GM18508 (cell line): Measurements from ENCODE around the gene CRTC1.

Experiments
- ATAC-seq: cut with Tn5 transposase; IDR thresholded peaks from one replicate; pipeline ENCODE4 v1.9.1; 2021; ENCODE audit warnings: moderate number of reproducible peaks; ENCODE audit not compliant: insufficient read depth, unreplicated experiment

CRTC1 gene

GRCh38 chr19:18650468-18651041, 32.9 kb upstream of the CRTC1 start:
- no peak for ATAC-seq

- no peak for ATAC-seq
These were observed 32.2 kb upstream of the CRTC1 start for GRCh38 chr19:18651300-18651699.

- no peak for ATAC-seq
These were observed 31.7 kb upstream of the CRTC1 start for GRCh38 chr19:18651733-18652132.

GRCh38 chr19:18653853-18654252, 29.6 kb upstream of the CRTC1 start:
- ATAC-seq: no peak

- no peak for ATAC-seq
These were observed 29.0 kb upstream of the CRTC1 start for GRCh38 chr19:18654469-18654868.

GRCh38 chr19:18655173-18655844, 28.2 kb upstream of the CRTC1 start:
- ATAC-seq: no peak

GRCh38 chr19:18656337-18657086, 27.0 kb upstream of the CRTC1 start:
- no peak for ATAC-seq

GRCh38 chr19:18657590-18658365, 25.7 kb upstream of the CRTC1 start:
- ATAC-seq: no peak

GRCh38 chr19:18658366-18658855, 25.1 kb upstream of the CRTC1 start:
- ATAC-seq: no peak

GRCh38 chr19:18659281-18660050, 24.0 kb upstream of the CRTC1 start:
- no peak for ATAC-seq

- no peak for ATAC-seq
These were observed 23.2 kb upstream of the CRTC1 start for GRCh38 chr19:18660051-18660910.

- no peak for ATAC-seq
These were observed 22.4 kb upstream of the CRTC1 start for GRCh38 chr19:18660939-18661670.

- no peak for ATAC-seq
These were observed 20.3 kb upstream of the CRTC1 start for GRCh38 chr19:18662972-18663732.

GRCh38 chr19:18663940-18664530, 19.4 kb upstream of the CRTC1 start:
- no peak for ATAC-seq

- ATAC-seq: no peak
These were observed 17.7 kb upstream of the CRTC1 start for GRCh38 chr19:18665771-18666202.

GRCh38 chr19:18666317-18666716, 17.2 kb upstream of the CRTC1 start:
- ATAC-seq: no peak

GRCh38 chr19:18666784-18667183, 16.7 kb upstream of the CRTC1 start:
- no peak for ATAC-seq
